Chondrocyte (in vitro differentiated cells): ENCODE data around the gene PLCXD1. TPM values are rescaled to one million over a fixed set of nuclear protein-coding genes. Genes with fewer than 3 reads are reported as not detected.

Experiments
- DNase-seq: peaks from one replicate; pipeline ENCODE4 v3.0.0; 2021; ENCODE audit warnings: mixed read lengths, low spot score
- H3K27ac Mint-ChIP-seq: one replicate; pipeline ENCODE4 v1.8.0; 2021; ENCODE audit warnings: mild to moderate bottlenecking, moderate library complexity, mixed read lengths; ENCODE audit not compliant: unreplicated experiment
- H3K27me3 Mint-ChIP-seq: 2 replicates; pipeline ENCODE4 v1.8.0; 2021; ENCODE audit warnings: low read depth, mixed read lengths
- H3K36me3 Mint-ChIP-seq: 2 replicates; pipeline ENCODE4 v1.8.0; 2021; ENCODE audit warnings: low read depth, mixed read lengths
- H3K4me1 Mint-ChIP-seq: 2 replicates; pipeline ENCODE4 v1.8.0; 2021; ENCODE audit warnings: low read depth, mild to moderate bottlenecking, mixed read lengths
- H3K4me3 Mint-ChIP-seq: one replicate; pipeline ENCODE4 v1.8.0; 2021; ENCODE audit warnings: mild to moderate bottlenecking, moderate library complexity, mixed read lengths; ENCODE audit not compliant: unreplicated experiment
- H3K9me3 Mint-ChIP-seq: 2 replicates; pipeline ENCODE4 v1.8.0; 2021; ENCODE audit warnings: low read depth, mixed read lengths
- total RNA-seq: library from RNA; stranded (reverse); gene quantifications from 3 replicates; pipeline ENCODE4 v1.2.1, GENCODE V29; 2021
- TF ChIP-seq, protein P1 (sequence below): fragments of 200-600 bp; sonication (generic); IDR thresholded peaks from 2 replicates; pipeline ENCODE4 v1.5.0; 2021; ENCODE audit warnings: antibody characterized with exemption, mild to moderate bottlenecking, moderate library complexity

Gene PLCXD1
- total RNA-seq, 1 donor from 2014 or later: 6.8 TPM

DNA sequence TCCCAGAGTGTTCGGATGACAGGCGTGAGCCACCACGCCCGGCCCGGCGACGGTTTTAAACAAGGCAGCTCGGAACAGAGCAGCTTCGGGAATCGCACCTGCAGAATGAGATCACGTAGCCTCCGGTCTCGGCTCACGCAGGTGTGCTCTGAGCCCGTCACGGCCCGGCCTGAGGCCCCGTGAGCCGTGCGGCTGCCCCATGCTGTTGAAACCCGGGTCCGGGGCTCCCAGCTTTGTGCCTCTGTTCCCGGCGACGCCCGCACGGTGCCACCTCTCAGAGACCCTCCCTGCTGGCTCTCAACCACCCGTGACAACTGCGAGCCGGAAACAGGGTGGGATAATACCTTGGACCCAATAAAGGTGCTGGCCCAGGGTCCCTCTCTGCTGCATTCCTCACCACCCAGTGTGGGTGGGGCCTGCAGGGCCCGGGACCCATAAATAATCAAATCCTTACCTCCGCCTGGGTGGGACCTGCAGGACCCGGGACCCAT is 13.4 kb upstream of the PLCXD1 start:
- no peaks in the 10 kb centered on the region for H3K4me1 Mint-ChIP-seq
- no peak overlapping the region for H3K4me3 Mint-ChIP-seq
- no peaks in the 10 kb centered on the region for H3K36me3 Mint-ChIP-seq
- H3K9me3 Mint-ChIP-seq: no peaks in the 10 kb centered on the region
- H3K27ac Mint-ChIP-seq: no peak overlapping the region
- H3K27me3 Mint-ChIP-seq: no peaks in the 10 kb centered on the region
- TF ChIP-seq, protein P1, sequence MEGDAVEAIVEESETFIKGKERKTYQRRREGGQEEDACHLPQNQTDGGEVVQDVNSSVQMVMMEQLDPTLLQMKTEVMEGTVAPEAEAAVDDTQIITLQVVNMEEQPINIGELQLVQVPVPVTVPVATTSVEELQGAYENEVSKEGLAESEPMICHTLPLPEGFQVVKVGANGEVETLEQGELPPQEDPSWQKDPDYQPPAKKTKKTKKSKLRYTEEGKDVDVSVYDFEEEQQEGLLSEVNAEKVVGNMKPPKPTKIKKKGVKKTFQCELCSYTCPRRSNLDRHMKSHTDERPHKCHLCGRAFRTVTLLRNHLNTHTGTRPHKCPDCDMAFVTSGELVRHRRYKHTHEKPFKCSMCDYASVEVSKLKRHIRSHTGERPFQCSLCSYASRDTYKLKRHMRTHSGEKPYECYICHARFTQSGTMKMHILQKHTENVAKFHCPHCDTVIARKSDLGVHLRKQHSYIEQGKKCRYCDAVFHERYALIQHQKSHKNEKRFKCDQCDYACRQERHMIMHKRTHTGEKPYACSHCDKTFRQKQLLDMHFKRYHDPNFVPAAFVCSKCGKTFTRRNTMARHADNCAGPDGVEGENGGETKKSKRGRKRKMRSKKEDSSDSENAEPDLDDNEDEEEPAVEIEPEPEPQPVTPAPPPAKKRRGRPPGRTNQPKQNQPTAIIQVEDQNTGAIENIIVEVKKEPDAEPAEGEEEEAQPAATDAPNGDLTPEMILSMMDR: no peak
- DNase-seq: peak; percentile 81

GRCh38 chrX:270848-271367 is 10.3 kb upstream of the PLCXD1 start:
- Mint-ChIP-seq H3K4me3 (no peak overlapping the region), H3K27ac (no peak overlapping the region), H3K9me3 (no peaks in the 10 kb centered on the region), H3K27me3 (no peaks in the 10 kb centered on the region), H3K4me1 (peaks cover 3% of the 10 kb centered on the region), H3K36me3 (no peaks in the 10 kb centered on the region)
- peak; percentile 77 for DNase-seq
- TF ChIP-seq, protein P1: no peak

- TF ChIP-seq, protein P1: no peak
- DNase-seq: peak; percentile 61
- Mint-ChIP-seq H3K4me1 (peaks cover 3% of the 10 kb centered on the region), H3K27me3 (no peaks in the 10 kb centered on the region), H3K27ac (no peak overlapping the region), H3K4me3 (peak overlapping the region; percentile 38), H3K36me3 (no peaks in the 10 kb centered on the region), H3K9me3 (no peaks in the 10 kb centered on the region)
Measured at GRCh38 chrX:274904-275475, 6.2 kb upstream of the PLCXD1 start.

- no peaks in the 10 kb centered on the region for H3K9me3 Mint-ChIP-seq
- no peaks in the 10 kb centered on the region for H3K27me3 Mint-ChIP-seq
- H3K27ac Mint-ChIP-seq: no peak overlapping the region
- peaks cover 3% of the 10 kb centered on the region for H3K4me1 Mint-ChIP-seq
- no peaks in the 10 kb centered on the region for H3K36me3 Mint-ChIP-seq
- H3K4me3 Mint-ChIP-seq: peak overlapping the region; percentile 38
- TF ChIP-seq, protein P1: no peak
- DNase-seq: peak; percentile 81
Measured at GRCh38 chrX:275476-275966, 5.7 kb upstream of the PLCXD1 start.

- no peak overlapping the region for H3K27ac Mint-ChIP-seq
- H3K4me3 Mint-ChIP-seq: peak overlapping the region; percentile 65
- TF ChIP-seq, protein P1: peak; percentile 23
- peaks cover 3% of the 10 kb centered on the region for H3K4me1 Mint-ChIP-seq
- no peaks in the 10 kb centered on the region for H3K9me3 Mint-ChIP-seq
- no peaks in the 10 kb centered on the region for H3K36me3 Mint-ChIP-seq
- peak; percentile 89 for DNase-seq
- no peaks in the 10 kb centered on the region for H3K27me3 Mint-ChIP-seq
Measured at GRCh38 chrX:275967-276580, 5.1 kb upstream of the PLCXD1 start.
